Endothelial cell of umbilical vein (primary cell): ENCODE measurements around the gene EPB41L2. TPM values are rescaled to one million over a fixed set of nuclear protein-coding genes. Genes with fewer than 3 reads are reported as not detected.

Experiments used
- BruUV-seq: library from RNA; stranded (reverse); fragments of 400-500 nt; replicated peaks from 2 replicates; lab custom pipeline; 2021; lab: Mats Ljungman, UMichigan
- CTCF ChIA-PET: fragments of 300-600, 350-600 bp; sonication (Branson Sonifier 250); formaldehyde crosslinking; loops from one replicate; lab custom pipeline; 2021; ENCODE audit warnings: antibody characterized with exemption, inconsistent platforms; lab: Charles Lee
- POLR2A ChIA-PET: fragments of 300-600, 350-600 bp; sonication (Branson Sonifier 250); formaldehyde crosslinking; loops from one replicate; lab custom pipeline; 2021; ENCODE audit warnings: antibody characterized with exemption, inconsistent platforms; lab: Charles Lee
- DNase-seq: peaks from one replicate; pipeline ENCODE4 v3.0.0-alpha.2; 2011; ENCODE audit warnings: low read depth, low spot score
- FAIRE-seq: peaks from 2 replicates; lab custom pipeline; 2011; peaks lifted over from hg19 to GRCh38; lab: Jason Lieb, UNC
- H2AFZ ChIP-seq: 2 replicates; pipeline ENCODE4 v1.6.0; 2012; ENCODE audit warnings: low read depth, low read length, control low read depth, inconsistent platforms
- H3K27ac ChIP-seq: 2 replicates; pipeline ENCODE4 v1.5.1; 2011; ENCODE audit warnings: low read depth, mild to moderate bottlenecking, control low read depth, low read length, moderate library complexity; ENCODE audit not compliant: insufficient read depth
- H3K27me3 ChIP-seq, 2 experiments: 2 replicates each; pipeline versions ENCODE4 v1.6.0 to v1.6.1; 2011; ENCODE audit warnings: low read length in 2 of 2, mixed read lengths in 1 of 2; ENCODE audit not compliant: control insufficient read depth in 2 of 2, insufficient read depth in 2 of 2
- H3K36me3 ChIP-seq, 2 experiments: 2 replicates in 1 of 2; 3 replicates in 1 of 2; pipeline ENCODE4 v1.5.1; 2011; ENCODE audit warnings: low read length in 2 of 2, mild to moderate bottlenecking in 1 of 2, moderate library complexity in 1 of 2; ENCODE audit not compliant: control insufficient read depth in 2 of 2, insufficient read depth in 2 of 2; ENCODE audit errors: extremely low read depth in 1 of 2
- H3K4me1 ChIP-seq: 3 replicates; pipeline ENCODE4 v1.5.1; 2011; ENCODE audit warnings: mild to moderate bottlenecking, low read length; ENCODE audit not compliant: control insufficient read depth, insufficient read depth; ENCODE audit errors: extremely low read depth
- H3K4me2 ChIP-seq: 2 replicates; pipeline ENCODE4 v1.6.1; 2011; ENCODE audit warnings: low read length, control low read depth, mixed read lengths; ENCODE audit not compliant: insufficient read depth
- H3K4me3 ChIP-seq, 3 experiments: fragments of 200-600 bp in 1 of 3; sonication (generic), shearing (Covaris generic) in 1 of 3; replicated peaks in 1 of 3; 2 replicates each; pipeline ENCODE4 v1.5.1; 2011 to 2016; ENCODE audit warnings: control low read depth in 3 of 3, low read length in 3 of 3, mild to moderate bottlenecking in 2 of 3, inconsistent platforms in 1 of 3, low read depth in 1 of 3, moderate library complexity in 1 of 3; ENCODE audit not compliant: insufficient read depth in 1 of 3
- H3K79me2 ChIP-seq: 2 replicates; pipeline ENCODE4 v1.6.0; 2012; ENCODE audit warnings: low read length, inconsistent platforms; ENCODE audit not compliant: control insufficient read depth, insufficient read depth
- H3K9ac ChIP-seq: replicated peaks from 2 replicates; pipeline ENCODE3; 2011; ENCODE audit warnings: low read length, control low read depth; ENCODE audit not compliant: insufficient read depth; ENCODE audit errors: extremely low read depth
- H3K9me1 ChIP-seq: replicated peaks from 3 replicates; pipeline ENCODE4 v1.6.0; 2011; ENCODE audit warnings: mild to moderate bottlenecking, low read length; ENCODE audit not compliant: control insufficient read depth, insufficient read depth; ENCODE audit errors: extremely low read depth
- H3K9me3 ChIP-seq: replicated peaks from 2 replicates; pipeline ENCODE4 v1.5.1; 2012; ENCODE audit warnings: low read length, inconsistent platforms; ENCODE audit not compliant: control insufficient read depth, insufficient read depth
- H4K20me1 ChIP-seq: replicated peaks from 2 replicates; pipeline ENCODE3; 2011; ENCODE audit warnings: mild to moderate bottlenecking, low read length; ENCODE audit not compliant: control insufficient read depth, insufficient read depth; ENCODE audit errors: extremely low read depth
- EZH2 ChIP-seq: IDR thresholded peaks from 2 replicates; pipeline ENCODE4 v1.6.1; 2012; ENCODE audit warnings: borderline replicate concordance, low read depth, mild to moderate bottlenecking, moderate library complexity, low read length, inconsistent platforms; ENCODE audit not compliant: severe bottlenecking
- FOS ChIP-seq: IDR thresholded peaks from 2 replicates; pipeline ENCODE4 v1.6.1; 2011; ENCODE audit warnings: mild to moderate bottlenecking, low read length, moderate library complexity, borderline replicate concordance; ENCODE audit not compliant: insufficient read depth
- GATA2 ChIP-seq: IDR thresholded peaks from 2 replicates; pipeline ENCODE4 v1.7.0; 2011; ENCODE audit warnings: low read depth, mild to moderate bottlenecking, moderate library complexity, mixed read lengths, low read length; ENCODE audit not compliant: insufficient read length, insufficient read depth
- JUN ChIP-seq: IDR thresholded peaks from 2 replicates; pipeline ENCODE4 v1.6.1; 2011; ENCODE audit warnings: borderline replicate concordance, low read depth; ENCODE audit not compliant: insufficient read length, insufficient read depth
- MAX ChIP-seq: IDR thresholded peaks from 2 replicates; pipeline ENCODE4 v1.6.1; 2011; ENCODE audit not compliant: insufficient read depth, insufficient read length
- MYC ChIP-seq: IDR thresholded peaks from one replicate; pipeline ENCODE4 v1.6.1; 2011; ENCODE audit warnings: mild to moderate bottlenecking, low read depth, low read length
- POLR2A ChIP-seq: IDR thresholded peaks from 2 replicates; pipeline ENCODE4 v1.6.1; 2012; ENCODE audit warnings: low read depth, mild to moderate bottlenecking, control low read depth, low read length
- POLR2AphosphoS5 ChIP-seq: IDR thresholded peaks from 2 replicates; pipeline ENCODE4 v1.6.1; 2012; ENCODE audit warnings: low read depth, mild to moderate bottlenecking, control low read depth, low read length, moderate library complexity; ENCODE audit not compliant: insufficient read depth
- dilution Hi-C: fragments of 300-500 bp; cut with MboI; formaldehyde crosslinking; loops from one replicate; pipeline ENCODE4 v1.15.0; 2019; ENCODE audit warnings: low sequenced_read_pairs; ENCODE audit not compliant: extremely low pct_ligation_motif_present
- intact Hi-C: fragments of 100-400 bp; cut with micrococcal nuclease; formaldehyde crosslinking; loops from one replicate; pipeline ENCODE4 v1.10.0; 2022
- polyA plus RNA-seq, 4 experiments: library from polyadenylated mRNA; depleted of rRNA in 3 of 4; stranded (reverse) in 3 of 4; unstranded in 1 of 4; fragments of >200 nt; gene quantifications; 2 replicates each; pipeline versions ENCODE4 v1.2.1 to v1.2.3, GENCODE V29; 2011 to 2012; ENCODE audit warnings: missing spikeins in 1 of 4
- total RNA-seq: library from RNA; stranded (reverse); gene quantifications from 2 replicates; pipeline ENCODE4 v1.2.3, GENCODE V29; 2021
- TF ChIP-seq, protein P1 (sequence below), 2 donors: IDR thresholded peaks; 1 replicate in 1 of 2; 2 replicates in 1 of 2; pipeline ENCODE4 v1.5.1; 2011; ENCODE audit warnings: low read length in 2 of 2, mild to moderate bottlenecking in 2 of 2, moderate library complexity in 2 of 2, control low read depth in 1 of 2, inconsistent platforms in 1 of 2, low read depth in 1 of 2; ENCODE audit not compliant: insufficient read depth in 1 of 2; ENCODE audit errors: extremely low read depth in 1 of 2

EPB41L2 gene
- total and polyA plus RNA-seq, 2 donors (not counting 3 experiments of a cell fraction or from before 2014, with no cell fraction given) = 26.5 to 87.7 TPM

GRCh38 chr6:131059486-131059885 lies 3.6 kb downstream of the EPB41L2 start:
- POLR2A ChIA-PET = no interaction called here
- H3K27ac ChIP-seq = no peak overlapping the region
- CTCF ChIA-PET = no interaction called here
- H3K79me2 ChIP-seq = peaks cover 78% of the 10 kb centered on the region
- dilution Hi-C loops (no loop called here), intact Hi-C loops (no loop called here)
- H3K4me1 ChIP-seq = peaks cover 10% of the 10 kb centered on the region
- no peak for TF ChIP-seq POLR2A
- TF ChIP-seq GATA2 = no peak
- TF ChIP-seq POLR2AphosphoS5 = no peak
- TF ChIP-seq, protein P1, sequence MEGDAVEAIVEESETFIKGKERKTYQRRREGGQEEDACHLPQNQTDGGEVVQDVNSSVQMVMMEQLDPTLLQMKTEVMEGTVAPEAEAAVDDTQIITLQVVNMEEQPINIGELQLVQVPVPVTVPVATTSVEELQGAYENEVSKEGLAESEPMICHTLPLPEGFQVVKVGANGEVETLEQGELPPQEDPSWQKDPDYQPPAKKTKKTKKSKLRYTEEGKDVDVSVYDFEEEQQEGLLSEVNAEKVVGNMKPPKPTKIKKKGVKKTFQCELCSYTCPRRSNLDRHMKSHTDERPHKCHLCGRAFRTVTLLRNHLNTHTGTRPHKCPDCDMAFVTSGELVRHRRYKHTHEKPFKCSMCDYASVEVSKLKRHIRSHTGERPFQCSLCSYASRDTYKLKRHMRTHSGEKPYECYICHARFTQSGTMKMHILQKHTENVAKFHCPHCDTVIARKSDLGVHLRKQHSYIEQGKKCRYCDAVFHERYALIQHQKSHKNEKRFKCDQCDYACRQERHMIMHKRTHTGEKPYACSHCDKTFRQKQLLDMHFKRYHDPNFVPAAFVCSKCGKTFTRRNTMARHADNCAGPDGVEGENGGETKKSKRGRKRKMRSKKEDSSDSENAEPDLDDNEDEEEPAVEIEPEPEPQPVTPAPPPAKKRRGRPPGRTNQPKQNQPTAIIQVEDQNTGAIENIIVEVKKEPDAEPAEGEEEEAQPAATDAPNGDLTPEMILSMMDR (IDR thresholded peaks at IDR 0.05; ENCODE audit: extremely low read depth in 1 of 2, insufficient read depth in 1 of 2, low read depth in 1 of 2, low read length in 2 of 2) = no peak
- no peak for TF ChIP-seq JUN
- no peak for TF ChIP-seq FOS
- TF ChIP-seq EZH2 = no peak
- TF ChIP-seq MAX = no peak
- no peak for TF ChIP-seq MYC
- DNase-seq = no peak
- no peaks in the 10 kb centered on the region for H3K27me3 ChIP-seq
- no peak overlapping the region for H3K4me3 ChIP-seq
- peaks cover 2% of the 10 kb centered on the region for H4K20me1 ChIP-seq
- BruUV-seq = no TSS peak
- H3K9ac ChIP-seq = no peak overlapping the region
- H3K36me3 ChIP-seq = no peaks in the 10 kb centered on the region
- no peak overlapping the region for H3K4me2 ChIP-seq
- H2AFZ ChIP-seq = no peak overlapping the region
- peaks cover 5% of the 10 kb centered on the region for H3K9me3 ChIP-seq
- no peaks in the 10 kb centered on the region for H3K9me1 ChIP-seq
- FAIRE-seq = no peak
